Activated CD4-positive, CD25-positive, alpha-beta regulatory T cell treated with anti-CD3 and anti-CD28 coated beads, Interleukin-2, amount 50 U/mL, for 24 hours (primary cell): ENCODE results near the gene IKZF5.

Source experiments
- ATAC-seq, 2 donors: fragments of 150-1000 bp; cut with Tn5 transposase; one replicate each; pipeline ENCODE4 v1.10.0; 2021; ENCODE audit warnings: mild to moderate bottlenecking in 1 of 2, moderate library complexity in 1 of 2

IKZF5 gene

GRCh38 chr10:123008355-123009104, at the start of gene IKZF5, which contains the start of gene ACADSB:
Gene IKZF5 (minus strand): TSS chr10:123008795. CDS start chr10:122998625, 10,170 bp downstream.
Gene ACADSB (plus strand): TSS chr10:123009006. CDS start chr10:123009030, 24 bp downstream.
- peak; percentile 89 to 91 for ATAC-seq

- no peak for ATAC-seq
These were observed 49.4 kb upstream of the IKZF5 start for GRCh38 chr10:123057968-123058367.

GRCh38 chr10:123045961-123046731, 37.6 kb upstream of the IKZF5 start:
- ATAC-seq, result no peak

- no peak for ATAC-seq
These were observed 35.8 kb upstream of the IKZF5 start for GRCh38 chr10:123044391-123044790.

- ATAC-seq, result peak in 1 of 2 donors; percentile 36
These were observed 34.9 kb upstream of the IKZF5 start for GRCh38 chr10:123043409-123043925.

- ATAC-seq, result no peak
These were observed 34.3 kb upstream of the IKZF5 start for GRCh38 chr10:123042708-123043408.

GRCh38 chr10:123039632-123039930, 31.0 kb upstream of the IKZF5 start:
- no peak for ATAC-seq

- ATAC-seq, result no peak
These were observed 30.4 kb upstream of the IKZF5 start for GRCh38 chr10:123038782-123039631.

- ATAC-seq, result no peak
These were observed 27.0 kb upstream of the IKZF5 start for GRCh38 chr10:123035467-123036086.

GRCh38 chr10:123034332-123034731, 25.7 kb upstream of the IKZF5 start:
- ATAC-seq, result no peak

GRCh38 chr10:123031124-123031523, 22.5 kb upstream of the IKZF5 start:
- no peak for ATAC-seq

GRCh38 chr10:123027861-123028260, 19.3 kb upstream of the IKZF5 start:
- no peak for ATAC-seq

- ATAC-seq, result no peak
These were observed 17.7 kb upstream of the IKZF5 start for GRCh38 chr10:123026302-123026701.

GRCh38 chr10:123024540-123024939, 15.9 kb upstream of the IKZF5 start:
- no peak for ATAC-seq

- no peak for ATAC-seq
These were observed 12.9 kb upstream of the IKZF5 start for GRCh38 chr10:123021517-123021916.

GRCh38 chr10:123019941-123020703, 11.5 kb upstream of the IKZF5 start:
- ATAC-seq, result no peak

GRCh38 chr10:123019264-123019663, 10.7 kb upstream of the IKZF5 start:
- no peak for ATAC-seq

- no peak for ATAC-seq
These were observed 9.9 kb upstream of the IKZF5 start for GRCh38 chr10:123018531-123018930.

GRCh38 chr10:123017421-123018165, 9.0 kb upstream of the IKZF5 start:
- no peak for ATAC-seq

- ATAC-seq, result no peak
These were observed 7.6 kb upstream of the IKZF5 start for GRCh38 chr10:123016228-123016627.
